Kidney capillary endothelial cell (primary cell): Measurements from ENCODE around the gene NCOR2.
A peak's percentile ranks its signal among the peaks of the same experiment; 100 is the strongest.

ENCODE experiments used
- DNase-seq: peaks from one replicate; pipeline ENCODE4 v3.0.0-alpha.2; 2018; ENCODE audit warnings: low spot score

The NCOR2 gene

GRCh38 chr12:124576061-124576650, 8.7 kb upstream of the NCOR2 start:
- no peak for DNase-seq

- no peak for DNase-seq
These were observed 6.7 kb upstream of the NCOR2 start for GRCh38 chr12:124573839-124574786.

- no peak for DNase-seq
These were observed 4.1 kb upstream of the NCOR2 start for GRCh38 chr12:124571556-124571955.

GRCh38 chr12:124570810-124571209, 3.4 kb upstream of the NCOR2 start:
- no peak for DNase-seq

GRCh38 chr12:124569375-124570148, 2.1 kb upstream of the NCOR2 start:
- DNase-seq, result no peak

- DNase-seq, result peak; percentile 29
These were observed 1.3 kb upstream of the NCOR2 start for GRCh38 chr12:124568431-124569374.

- peak; percentile 60 for DNase-seq
These were observed 411 bp upstream of the NCOR2 start for GRCh38 chr12:124567673-124568373.

- peak; percentile 80 for DNase-seq
These were observed 1.0 kb downstream of the NCOR2 start for GRCh38 chr12:124566161-124566996.

- no peak for DNase-seq
These were observed 1.7 kb downstream of the NCOR2 start for GRCh38 chr12:124565656-124566160.

GRCh38 chr12:124564971-124565491, 2.4 kb downstream of the NCOR2 start:
- no peak for DNase-seq

GRCh38 chr12:124564232-124564958, 3.0 kb downstream of the NCOR2 start:
- no peak for DNase-seq

GRCh38 chr12:124563809-124564208, 3.6 kb downstream of the NCOR2 start:
- no peak for DNase-seq

- DNase-seq, result no peak
These were observed 4.0 kb downstream of the NCOR2 start for GRCh38 chr12:124563401-124563800.

GRCh38 chr12:124562796-124563181, 4.6 kb downstream of the NCOR2 start:
- no peak for DNase-seq

GRCh38 chr12:124562018-124562795, 5.2 kb downstream of the NCOR2 start:
- no peak for DNase-seq

- DNase-seq, result no peak
These were observed 6.2 kb downstream of the NCOR2 start for GRCh38 chr12:124561231-124561630.

GRCh38 chr12:124560146-124560890, 7.1 kb downstream of the NCOR2 start:
- no peak for DNase-seq
